ENCODE data around the gene MORN4. TPM values are rescaled to one million over a fixed set of nuclear protein-coding genes. Genes with fewer than 3 reads are reported as not detected.

The MORN4 gene
- total RNA-seq, 2 donors from 2014 or later = 4.9 to 8.3 TPM

DNA sequence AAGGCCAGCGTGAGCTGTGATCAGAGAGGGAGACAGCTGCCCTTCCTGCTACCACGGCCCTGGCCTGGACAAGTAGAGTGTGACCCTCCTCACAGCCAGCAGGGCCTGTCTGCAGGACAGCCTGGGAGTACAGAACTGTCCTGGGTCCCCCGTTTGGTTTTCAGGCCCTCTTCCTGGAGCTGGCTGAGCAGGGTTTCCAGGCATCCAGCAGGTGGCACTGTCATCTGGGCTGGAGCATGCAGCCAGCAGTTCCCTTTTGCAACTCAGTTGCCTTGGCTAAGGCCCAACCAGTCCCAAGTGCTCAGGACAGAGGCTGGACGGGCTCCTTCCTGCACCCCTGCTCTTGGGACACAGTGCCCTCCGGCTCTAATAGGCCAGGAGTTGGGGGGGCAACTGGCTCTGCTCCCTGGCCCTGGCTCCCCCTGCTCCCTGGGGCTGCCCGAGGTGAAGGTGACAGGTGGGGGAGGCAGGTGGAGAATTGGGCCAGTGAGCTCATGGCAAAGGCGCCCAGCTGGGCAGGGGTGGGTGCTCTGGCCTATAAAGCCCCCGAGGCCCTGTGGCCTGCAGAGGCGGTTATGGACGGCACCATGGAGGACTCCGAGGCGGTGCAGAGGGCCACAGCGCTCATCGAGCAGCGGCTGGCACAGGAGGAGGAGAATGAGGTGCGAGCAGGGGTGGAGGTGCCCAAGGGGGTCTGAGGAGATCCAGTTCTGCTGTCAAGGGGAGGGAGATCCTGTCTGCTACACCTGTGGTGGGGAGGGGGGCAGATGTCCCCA, 60.9 kb downstream of the MORN4 start, which contains the start of gene ANKRD2:
Gene ANKRD2, plus strand, starts transcription at position 566 of the 776 bp plus-strand sequence. Its CDS starts 10 bp downstream, at position 576.
- Histone ChIP-seq H3K4me3 (no peak within 1 kb of the TSS), H3K27me3 (no peaks in the 10 kb centered on the region), H3K4me1 (peaks cover 46% of the 10 kb centered on the region), H3K27ac (peak within 1 kb of the TSS; percentile 32 to 84 (median 78)), H3K9me3 (no peaks in the 10 kb centered on the region), H3K36me3 (replicated peaks in 1 of 2; ENCODE audit: insufficient read depth in 1 of 2, low read depth in 2 of 2) (peaks cover 0 to 2% of the 10 kb centered on the region in 2 donors)
- 64 to 73% methylated on average over 12 to 14 of the region's 16 CpGs for WGBS, 2 donors
- TF ChIP-seq, protein P1, sequence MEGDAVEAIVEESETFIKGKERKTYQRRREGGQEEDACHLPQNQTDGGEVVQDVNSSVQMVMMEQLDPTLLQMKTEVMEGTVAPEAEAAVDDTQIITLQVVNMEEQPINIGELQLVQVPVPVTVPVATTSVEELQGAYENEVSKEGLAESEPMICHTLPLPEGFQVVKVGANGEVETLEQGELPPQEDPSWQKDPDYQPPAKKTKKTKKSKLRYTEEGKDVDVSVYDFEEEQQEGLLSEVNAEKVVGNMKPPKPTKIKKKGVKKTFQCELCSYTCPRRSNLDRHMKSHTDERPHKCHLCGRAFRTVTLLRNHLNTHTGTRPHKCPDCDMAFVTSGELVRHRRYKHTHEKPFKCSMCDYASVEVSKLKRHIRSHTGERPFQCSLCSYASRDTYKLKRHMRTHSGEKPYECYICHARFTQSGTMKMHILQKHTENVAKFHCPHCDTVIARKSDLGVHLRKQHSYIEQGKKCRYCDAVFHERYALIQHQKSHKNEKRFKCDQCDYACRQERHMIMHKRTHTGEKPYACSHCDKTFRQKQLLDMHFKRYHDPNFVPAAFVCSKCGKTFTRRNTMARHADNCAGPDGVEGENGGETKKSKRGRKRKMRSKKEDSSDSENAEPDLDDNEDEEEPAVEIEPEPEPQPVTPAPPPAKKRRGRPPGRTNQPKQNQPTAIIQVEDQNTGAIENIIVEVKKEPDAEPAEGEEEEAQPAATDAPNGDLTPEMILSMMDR (IDR thresholded peaks at IDR 0.05) = peak; percentile 76 to 91 (median 84)
- TF ChIP-seq POLR2A (IDR thresholded peaks at IDR 0.05) = no peak
- ATAC-seq = peak; percentile 69
- intact Hi-C loops (cut with DNase I) = loop anchor here (10.0 kb wide), 1 partner anchor 152 kb away; no protein-coding TSS in a partner anchor
- DNase-seq = peak; percentile 81 to 91 (median 86)

DNA sequence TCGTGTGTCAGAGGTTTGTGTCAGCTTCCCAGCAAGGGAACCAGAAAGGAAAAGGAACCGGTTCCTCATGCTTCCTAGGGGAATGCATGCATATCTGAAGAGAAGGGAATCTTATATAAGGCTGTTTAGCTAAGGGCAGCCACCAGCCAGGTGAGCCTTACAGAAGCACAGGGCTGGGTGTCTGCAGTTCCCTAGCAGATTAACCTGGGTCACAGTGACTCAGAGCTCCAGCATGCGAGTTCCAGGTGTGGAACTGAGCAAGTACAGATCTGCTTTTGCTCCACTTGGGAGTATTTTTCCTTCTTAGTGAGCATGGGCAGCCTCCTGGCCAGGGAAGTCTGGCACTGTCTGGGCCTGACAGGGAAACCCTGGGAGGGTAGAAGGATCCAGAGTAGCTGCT, 61.7 kb downstream of the MORN4 start:
- TF ChIP-seq, protein P1 (IDR thresholded peaks at IDR 0.05) = no peak
- DNase-seq (no peak), ATAC-seq (peak; percentile 13)
- Histone ChIP-seq H3K4me3 (no peak overlapping the region), H3K4me1 (peaks cover 46% of the 10 kb centered on the region), H3K27ac (peak overlapping the region; percentile 32 to 70 (median 52)), H3K9me3 (no peaks in the 10 kb centered on the region), H3K36me3 (replicated peaks in 1 of 2; ENCODE audit: insufficient read depth in 1 of 2, low read depth in 2 of 2) (peaks cover 0 to 2% of the 10 kb centered on the region in 2 donors), H3K27me3 (no peaks in the 10 kb centered on the region)
- intact Hi-C loops (cut with DNase I) = loop anchor here (10.0 kb wide), 1 partner anchor 153 kb away; no protein-coding TSS in a partner anchor
- WGBS, 2 donors = 62 to 69% methylated on average over 3 of the region's 3 CpGs

DNA sequence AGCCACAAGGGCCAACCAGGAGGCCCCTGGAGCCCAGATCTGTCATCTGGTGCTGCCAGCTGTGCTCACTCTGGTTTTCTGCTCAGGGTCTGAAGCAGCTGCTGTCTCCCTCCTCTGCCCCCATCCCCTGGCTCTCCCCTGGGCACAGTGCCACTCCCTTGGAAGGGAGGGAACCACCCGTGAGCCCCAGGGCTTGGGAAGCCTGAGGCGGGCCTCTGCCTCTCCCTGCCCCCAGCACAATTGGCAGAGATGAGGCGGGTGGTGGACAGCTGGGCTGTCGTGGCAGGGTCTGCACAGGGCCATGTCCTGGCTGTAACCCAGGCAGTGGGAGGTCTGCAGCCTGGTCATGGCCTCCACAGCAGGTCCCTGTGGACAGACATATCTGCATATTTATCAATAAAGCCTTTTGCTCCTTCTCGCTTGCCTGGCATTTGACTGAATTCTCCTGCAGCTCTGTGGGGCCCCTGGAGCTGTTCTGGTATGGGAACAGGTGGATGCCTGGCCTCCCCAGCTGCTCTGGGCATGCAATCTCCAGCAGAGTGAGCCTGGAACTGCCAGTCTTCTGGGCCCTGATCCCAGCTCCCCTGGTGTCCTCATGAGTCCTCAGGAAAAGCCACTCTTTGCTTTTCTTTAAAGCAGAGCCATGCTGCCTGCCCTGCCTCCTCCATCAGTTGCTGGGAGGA, 62.4 kb downstream of the MORN4 start:
- Histone ChIP-seq H3K9me3 (no peaks in the 10 kb centered on the region), H3K27ac (peak overlapping the region in 3 of 4 donors; percentile 38 to 70 (median 66)), H3K4me3 (no peak overlapping the region), H3K27me3 (no peaks in the 10 kb centered on the region), H3K4me1 (peaks cover 46% of the 10 kb centered on the region), H3K36me3 (replicated peaks in 1 of 2; ENCODE audit: insufficient read depth in 1 of 2, low read depth in 2 of 2) (peaks cover 0 to 2% of the 10 kb centered on the region in 2 donors)
- peak; percentile 11 for ATAC-seq
- intact Hi-C loops (cut with DNase I) = loop anchor here (10.0 kb wide), 1 partner anchor 154 kb away; no protein-coding TSS in a partner anchor
- no peak for TF ChIP-seq POLR2A (IDR thresholded peaks at IDR 0.05)
- TF ChIP-seq, protein P1 (IDR thresholded peaks at IDR 0.05) = no peak
- DNase-seq = no peak
- 36 to 37% methylated on average over 2 to 5 of the region's 5 CpGs for WGBS, 2 donors

DNA sequence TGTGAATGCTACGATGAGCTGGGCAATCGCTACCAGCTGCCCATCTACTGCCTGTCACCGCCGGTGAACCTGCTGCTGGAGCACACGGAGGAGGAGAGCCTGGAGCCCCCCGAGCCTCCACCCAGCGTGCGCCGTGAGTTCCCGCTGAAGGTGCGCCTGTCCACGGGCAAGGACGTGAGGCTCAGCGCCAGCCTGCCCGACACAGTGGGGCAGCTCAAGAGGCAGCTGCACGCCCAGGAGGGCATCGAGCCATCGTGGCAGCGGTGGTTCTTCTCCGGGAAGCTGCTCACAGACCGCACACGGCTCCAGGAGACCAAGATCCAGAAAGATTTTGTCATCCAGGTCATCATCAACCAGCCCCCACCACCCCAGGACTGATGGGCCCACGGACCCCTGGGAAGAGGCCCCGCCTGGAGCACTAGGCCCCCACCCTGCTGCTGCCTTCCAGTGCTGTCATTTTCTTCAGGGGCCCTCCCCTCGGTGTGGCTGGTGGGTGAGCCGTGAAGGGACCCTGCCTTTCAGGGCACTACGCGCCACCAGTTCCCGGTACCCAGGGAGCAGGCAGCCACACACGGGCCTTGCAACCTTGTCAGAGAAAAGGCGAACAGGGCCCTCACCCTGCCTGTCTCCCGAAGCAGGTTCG, 63.0 kb downstream of the MORN4 start:
- DNase-seq (no peak), ATAC-seq (no peak)
- H3K4me3 ChIP-seq = no peak overlapping the region
- intact Hi-C loops (cut with DNase I) = loop anchor here (10.0 kb wide), 1 partner anchor 155 kb away; no protein-coding TSS in a partner anchor
- no peaks in the 10 kb centered on the region for H3K27me3 ChIP-seq
- peak overlapping the region in 2 of 4 donors; percentile 66 to 70 for H3K27ac ChIP-seq
- TF ChIP-seq, protein P1 (IDR thresholded peaks at IDR 0.05) = no peak
- TF ChIP-seq POLR2A (IDR thresholded peaks at IDR 0.05) = no peak
- H3K36me3 ChIP-seq (replicated peaks in 1 of 2; ENCODE audit: insufficient read depth in 1 of 2, low read depth in 2 of 2) = peaks cover 0 to 2% of the 10 kb centered on the region in 2 donors
- no peaks in the 10 kb centered on the region for H3K9me3 ChIP-seq
- H3K4me1 ChIP-seq = peaks cover 46% of the 10 kb centered on the region
- 87 to 97% methylated on average over 5 to 33 of the region's 33 CpGs for WGBS, 2 donors
